ENCODE results near the gene IDH2.

Gene IDH2

GRCh38 chr15:90064911-90065681 lies 37.2 kb downstream of the IDH2 start:
- DNase-seq (ENCODE audit: low spot score): no peak

- no peak for DNase-seq (ENCODE audit: low spot score)
Observed at GRCh38 chr15:90063770-90064247, 38.5 kb downstream of the IDH2 start.

GRCh38 chr15:90062973-90063769 lies 39.1 kb downstream of the IDH2 start:
- DNase-seq (ENCODE audit: low spot score): no peak

GRCh38 chr15:90062462-90062932 lies 39.8 kb downstream of the IDH2 start:
- DNase-seq (ENCODE audit: low spot score): peak; percentile 26

- DNase-seq (ENCODE audit: low spot score): peak; percentile 49
Observed at GRCh38 chr15:90062023-90062442, 40.2 kb downstream of the IDH2 start.

- DNase-seq (ENCODE audit: low spot score): no peak
Observed at GRCh38 chr15:90060797-90061196, 41.5 kb downstream of the IDH2 start.

- no peak for DNase-seq (ENCODE audit: low spot score)
Observed at GRCh38 chr15:90059208-90059985, 42.9 kb downstream of the IDH2 start.

GRCh38 chr15:90058775-90059174 lies 43.5 kb downstream of the IDH2 start:
- DNase-seq (ENCODE audit: low spot score): no peak

GRCh38 chr15:90058308-90058707 lies 44.0 kb downstream of the IDH2 start:
- DNase-seq (ENCODE audit: low spot score): no peak

GRCh38 chr15:90056529-90056928 lies 45.7 kb downstream of the IDH2 start:
- no peak for DNase-seq (ENCODE audit: low spot score)

GRCh38 chr15:90055182-90055581 lies 47.1 kb downstream of the IDH2 start:
- DNase-seq (ENCODE audit: low spot score): no peak

GRCh38 chr15:90054618-90055097 lies 47.6 kb downstream of the IDH2 start:
- no peak for DNase-seq (ENCODE audit: low spot score)

GRCh38 chr15:90053685-90054466 lies 48.4 kb downstream of the IDH2 start:
- peak; percentile 43 for DNase-seq (ENCODE audit: low spot score)

- DNase-seq (ENCODE audit: low spot score): no peak
Observed at GRCh38 chr15:90051874-90052273, 50.4 kb downstream of the IDH2 start.

- DNase-seq (ENCODE audit: low spot score): no peak
Observed at GRCh38 chr15:90049666-90050604, 52.3 kb downstream of the IDH2 start.

GRCh38 chr15:90049030-90049429 lies 53.2 kb downstream of the IDH2 start:
- no peak for DNase-seq (ENCODE audit: low spot score)

- DNase-seq (ENCODE audit: low spot score): no peak
Observed at GRCh38 chr15:90047956-90048575, 54.2 kb downstream of the IDH2 start.

- no peak for DNase-seq (ENCODE audit: low spot score)
Observed at GRCh38 chr15:90046911-90047392, 55.3 kb downstream of the IDH2 start.

- no peak for DNase-seq (ENCODE audit: low spot score)
Observed at GRCh38 chr15:90046289-90046688, 56.0 kb downstream of the IDH2 start.

Measured in SK-N-DZ (cell line).